HepG2 (cell line): ENCODE data around the gene MGAT5. TPM values are rescaled to one million over a fixed set of nuclear protein-coding genes. Genes with fewer than 3 reads are reported as not detected.

ENCODE experiments used
- ATAC-seq: fragments of 200-7000 bp; cut with Tn5 transposase; 3 replicates; pipeline ENCODE4 v1.9.1; 2020; ENCODE audit warnings: mild to moderate bottlenecking, moderate library complexity
- BruUV-seq: library from RNA; stranded (reverse); fragments of 400-500 nt; replicated peaks from 2 replicates; lab custom pipeline; 2021; lab: Mats Ljungman, UMichigan
- CTCF ChIA-PET: fragments of 300-600 bp; formaldehyde crosslinking; extraction: SDS; loops from one replicate; lab custom pipeline; 2021; ENCODE audit warnings: low total read pairs, inconsistent platforms, low intra/inter-chr PET ratio; lab: Yijun Ruan, JAX
- POLR2A ChIA-PET: fragments of 350-600 bp; sonication (Branson Sonifier 250); formaldehyde crosslinking; loops from one replicate; lab custom pipeline; 2020; ENCODE audit warnings: antibody characterized with exemption, inconsistent platforms; lab: Yijun Ruan, JAX
- DNase-seq: peaks from one replicate; pipeline ENCODE4 v3.0.0-alpha.2; 2015; ENCODE audit warnings: low spot score
- FAIRE-seq: peaks from 3 replicates; lab custom pipeline; 2011; peaks lifted over from hg19 to GRCh38; lab: Jason Lieb, UNC
- H2AFZ ChIP-seq: one replicate; pipeline ENCODE4 v1.6.1; 2011; ENCODE audit warnings: low read length, inconsistent platforms
- H3K27ac ChIP-seq: fragments of 300-600 bp; 3 replicates; pipeline ENCODE4 v1.8.0; 2011; ENCODE audit warnings: mixed run types, mild to moderate bottlenecking, mixed read lengths, low read length, inconsistent platforms; ENCODE audit not compliant: insufficient read depth; ENCODE audit errors: extremely low read length
- H3K27me3 ChIP-seq, 2 experiments: fragments of 200-600 bp in 1 of 2; 2 replicates in 1 of 2; 3 replicates in 1 of 2; pipeline versions ENCODE4 v1.6.0 to v1.8.0; 2011; ENCODE audit warnings: low read length in 2 of 2, mild to moderate bottlenecking in 2 of 2, moderate library complexity in 2 of 2, inconsistent platforms in 1 of 2; ENCODE audit not compliant: insufficient read depth in 2 of 2, control insufficient read depth in 1 of 2
- H3K36me3 ChIP-seq, 2 experiments: fragments of 200-600 bp in 1 of 2; replicated peaks in 1 of 2; 2 replicates in 1 of 2; 3 replicates in 1 of 2; pipeline versions ENCODE4 v1.5.1 to v1.8.0; 2011; ENCODE audit warnings: low read length in 2 of 2, inconsistent platforms in 1 of 2; ENCODE audit not compliant: insufficient read depth in 2 of 2, control insufficient read depth in 1 of 2
- H3K4me1 ChIP-seq: 2 replicates; pipeline ENCODE4 v1.5.1; 2012; ENCODE audit warnings: low read length, inconsistent platforms; ENCODE audit not compliant: insufficient read depth
- H3K4me2 ChIP-seq: 2 replicates; pipeline ENCODE4 v1.6.0; 2011; ENCODE audit warnings: low read depth, low read length, inconsistent platforms
- H3K4me3 ChIP-seq, 3 experiments: fragments of 200-600 bp in 1 of 3; sonication (generic), shearing (Covaris generic) in 1 of 3; replicated peaks in 1 of 3; 2 replicates each; pipeline ENCODE4 v1.5.1; 2011 to 2016; ENCODE audit warnings: low read length in 3 of 3, inconsistent platforms in 2 of 3, low read depth in 2 of 3, mild to moderate bottlenecking in 2 of 3, control low read depth in 1 of 3, mixed read lengths in 1 of 3; ENCODE audit not compliant: insufficient read depth in 1 of 3
- H3K79me2 ChIP-seq: one replicate; pipeline ENCODE4 v1.6.1; 2011; ENCODE audit warnings: low read length, inconsistent platforms; ENCODE audit not compliant: insufficient read depth
- H3K9ac ChIP-seq: 2 replicates; pipeline ENCODE4 v1.6.0; 2011; ENCODE audit warnings: mild to moderate bottlenecking, low read depth, low read length, inconsistent platforms; ENCODE audit not compliant: insufficient read depth
- H3K9me3 ChIP-seq: 2 replicates; pipeline ENCODE4 v1.5.1; 2012; ENCODE audit warnings: mild to moderate bottlenecking, low read length
- H4K20me1 ChIP-seq: 2 replicates; pipeline ENCODE4 v1.6.0; 2011; ENCODE audit warnings: inconsistent platforms, mild to moderate bottlenecking, low read length, moderate library complexity; ENCODE audit not compliant: insufficient read depth
- HBP1 ChIP-seq: IDR thresholded peaks from 2 replicates; pipeline ENCODE4 v1.6.1; 2016; ENCODE audit warnings: low read depth, control low read depth
- MEIS2 ChIP-seq: sonication (generic); formaldehyde crosslinking; IDR thresholded peaks from 2 replicates; pipeline ENCODE4 v1.9.0; 2021; ENCODE audit warnings: mild to moderate bottlenecking, missing genetic modification reagents
- SALL1 ChIP-seq: sonication (generic); formaldehyde crosslinking; IDR thresholded peaks from 2 replicates; pipeline ENCODE4 v1.8.0; 2022; ENCODE audit warnings: mild to moderate bottlenecking, missing genetic modification reagents
- ZNF24 ChIP-seq: fragments of 450-650 bp; IDR thresholded peaks from 2 replicates; pipeline ENCODE4 v1.6.1; 2017; ENCODE audit warnings: antibody characterized with exemption, mild to moderate bottlenecking
- ZNF274 ChIP-seq: sonication (generic); formaldehyde crosslinking; IDR thresholded peaks from 2 replicates; pipeline ENCODE4 v1.5.1; 2020; ENCODE audit warnings: mild to moderate bottlenecking, missing genetic modification reagents
- ZNF318 ChIP-seq: sonication (generic); formaldehyde crosslinking; IDR thresholded peaks from 2 replicates; pipeline ENCODE4 v1.4.0; 2020; ENCODE audit warnings: mild to moderate bottlenecking, missing genetic modification reagents
- ZNF891 ChIP-seq: sonication (generic); formaldehyde crosslinking; IDR thresholded peaks from 2 replicates; pipeline ENCODE4 v1.5.0; 2020; ENCODE audit warnings: mild to moderate bottlenecking, missing genetic modification reagents
- WGBS: methylation state at CpG from one replicate; pipeline ENCODE4 v1.1.6; 2017; ENCODE audit warnings: low lambda C conversion rate; 5-methylcytosine and 5-hydroxymethylcytosine counted together
- in situ Hi-C: cut with HindIII; loops from 2 replicates; pipeline ENCODE4 v1.10.0; 2017; ENCODE audit warnings: low pct_unique_long_range_greater_than_20kb; ENCODE audit not compliant: extremely low pct_ligation_motif_present
- intact Hi-C: fragments of 100-400 bp; cut with micrococcal nuclease; formaldehyde crosslinking; loops from one replicate; pipeline ENCODE4 v1.10.0; 2022; ENCODE audit not compliant: unreplicated experiment
- polyA plus RNA-seq, 8 experiments: library from polyadenylated mRNA; depleted of rRNA in 3 of 8; stranded (reverse) in 7 of 8; unstranded in 1 of 8; fragments of >200 nt; fragmentation: Illumina TruSeq in 4 of 8; extraction: Trizol in 4 of 8; gene quantifications; 2 replicates each; pipeline versions ENCODE4 v1.2.1 to v1.2.3, GENCODE V29; 2011 to 2016; ENCODE audit warnings: low read depth in 4 of 8, missing spikeins in 1 of 8, mixed read lengths in 1 of 8; ENCODE audit not compliant: insufficient read depth in 1 of 8
- total RNA-seq, 5 experiments: library from RNA; depleted of rRNA; stranded (reverse); fragments of >200 nt; fragmentation: Illumina TruSeq; extraction: Trizol; gene quantifications; 2 replicates each; pipeline ENCODE4 v1.2.3, GENCODE V29; 2016; ENCODE audit warnings: low read depth in 1 of 5

Gene MGAT5
- total and polyA plus RNA-seq, 2 of the 13 experiments (the other 11 are each of a cell fraction or from before 2014, with no cell fraction given) = 33.1 to 60.2 TPM

GRCh38 chr2:134498654-134499053 lies 244.8 kb downstream of the MGAT5 start:
- TF ChIP-seq HBP1 = no peak
- TF ChIP-seq ZNF274 (CRISPR knock-in tag) = 0 out of 2 replicates have a peak, but pooled peaks have one; percentile 24
- TF ChIP-seq, all 625 proteins: peak for 1
- Histone ChIP-seq H3K27ac (no peak overlapping the region), H3K36me3 (no peaks in the 10 kb centered on the region), H3K9ac (no peak overlapping the region), H3K27me3 (peaks cover 5 to 39% of the 10 kb centered on the region in 2 experiments), H2AFZ (no peak overlapping the region), H3K4me3 (no peak overlapping the region), H3K9me3 (no peaks in the 10 kb centered on the region), H3K4me1 (no peaks in the 10 kb centered on the region), H4K20me1 (no peaks in the 10 kb centered on the region), H3K4me2 (no peak overlapping the region), H3K79me2 (no peaks in the 10 kb centered on the region)
- intact Hi-C loops (no loop called here), in situ Hi-C loops (no loop called here)
- CTCF ChIA-PET = no interaction called here
- no TSS peak for BruUV-seq
- DNase-seq (no peak), ATAC-seq (no peak), FAIRE-seq (no peak)
- POLR2A ChIA-PET = no interaction called here
- WGBS = 25% methylated on average over 7 of the region's 7 CpGs

GRCh38 chr2:134499307-134499926 lies 245.5 kb downstream of the MGAT5 start:
- in situ Hi-C loops = no loop called here
- H3K4me1 ChIP-seq = no peaks in the 10 kb centered on the region
- 21% methylated on average over 9 of the region's 9 CpGs for WGBS
- H3K27me3 ChIP-seq = peaks cover 5 to 32% of the 10 kb centered on the region in 2 experiments
- H3K9me3 ChIP-seq = no peaks in the 10 kb centered on the region
- DNase-seq (no peak), FAIRE-seq (no peak), ATAC-seq (peak; percentile 27; the same call in 1 of the 3 replicates)
- no peaks in the 10 kb centered on the region for H4K20me1 ChIP-seq
- no TSS peak for BruUV-seq
- ChIA-PET POLR2A (no interaction called here), CTCF (no interaction called here)
- H3K79me2 ChIP-seq = no peaks in the 10 kb centered on the region
- H3K4me3 ChIP-seq = no peak overlapping the region
- no peak overlapping the region for H3K9ac ChIP-seq
- no peak overlapping the region for H3K27ac ChIP-seq
- H3K36me3 ChIP-seq = no peaks in the 10 kb centered on the region
- intact Hi-C loops = no loop called here
- no peak overlapping the region for H2AFZ ChIP-seq
- H3K4me2 ChIP-seq = no peak overlapping the region
- TF ChIP-seq ZNF24 = no peak
- TF ChIP-seq ZNF318 (CRISPR knock-in tag) = no peak
- no peak for TF ChIP-seq SALL1 (CRISPR knock-in tag)
- no peak for TF ChIP-seq ZNF891
- no peak for TF ChIP-seq MEIS2
